GM12892 (cell line): ENCODE data around the gene SENP6.

Source experiments
- POLR2A ChIP-seq: IDR thresholded peaks from 2 replicates; pipeline ENCODE4 v1.6.1; 2011; ENCODE audit warnings: low read depth, low read length, control low read depth
- POLR2AphosphoS5 ChIP-seq: IDR thresholded peaks from 2 replicates; pipeline ENCODE4 v1.6.1; 2011; ENCODE audit warnings: low read depth, low read length, control low read depth
- TAF1 ChIP-seq: IDR thresholded peaks from 2 replicates; pipeline ENCODE4 v1.6.1; 2011; ENCODE audit warnings: low read depth, mild to moderate bottlenecking, control low read depth, low read length, borderline replicate concordance

- TF ChIP-seq POLR2A: no peak
- TF ChIP-seq POLR2AphosphoS5: no peak
- no peak for TF ChIP-seq TAF1
Observed at GRCh38 chr6:75566137-75566767, 35.4 kb upstream of the SENP6 start.
